ENCODE measurements around the gene CNTROB.

CNTROB gene

GRCh38 chr17:7977805-7978204 is 45.8 kb downstream of the CNTROB start:
- no peak for TF ChIP-seq CTCF (IDR thresholded peaks at IDR 0.05; ENCODE audit: extremely low read depth, missing control alignments)
- DNase-seq (ENCODE audit: low spot score): no peak

GRCh38 chr17:7982173-7982572 is 50.2 kb downstream of the CNTROB start:
- DNase-seq (ENCODE audit: low spot score): no peak
- TF ChIP-seq CTCF (IDR thresholded peaks at IDR 0.05; ENCODE audit: extremely low read depth, missing control alignments): no peak

GRCh38 chr17:7982666-7983065 is 50.7 kb downstream of the CNTROB start:
- TF ChIP-seq CTCF (IDR thresholded peaks at IDR 0.05; ENCODE audit: extremely low read depth, missing control alignments): no peak
- DNase-seq (ENCODE audit: low spot score): no peak

GRCh38 chr17:7984904-7985303 is 52.9 kb downstream of the CNTROB start:
- DNase-seq (ENCODE audit: low spot score): no peak
- no peak for TF ChIP-seq CTCF (IDR thresholded peaks at IDR 0.05; ENCODE audit: extremely low read depth, missing control alignments)

- no peak for DNase-seq (ENCODE audit: low spot score)
- TF ChIP-seq CTCF (IDR thresholded peaks at IDR 0.05; ENCODE audit: extremely low read depth, missing control alignments): no peak
Observed at GRCh38 chr17:7987112-7987893, 55.3 kb downstream of the CNTROB start.

GRCh38 chr17:7988750-7989178 is 56.8 kb downstream of the CNTROB start:
- TF ChIP-seq CTCF (IDR thresholded peaks at IDR 0.05; ENCODE audit: extremely low read depth, missing control alignments): no peak
- DNase-seq (ENCODE audit: low spot score): peak; percentile 81

GRCh38 chr17:7989781-7990655 is 58.0 kb downstream of the CNTROB start:
- peak; percentile 98 for TF ChIP-seq CTCF (IDR thresholded peaks at IDR 0.05; ENCODE audit: extremely low read depth, missing control alignments)

More at GRCh38 chr17:7989781-7990655, 58.0 kb downstream of the CNTROB start:
- DNase-seq (ENCODE audit: low spot score): peak; percentile 91
